HepG2 (cell line): ENCODE results near the gene ERLEC1. TPM values are rescaled to one million over a fixed set of nuclear protein-coding genes. Genes with fewer than 3 reads are reported as not detected.

Experiments used
- AFF4 ChIP-seq: sonication (generic); formaldehyde crosslinking; IDR thresholded peaks from 2 replicates; pipeline ENCODE4 v1.4.0; 2020; ENCODE audit warnings: missing genetic modification reagents
- EP300 ChIP-seq, 3 experiments: sonication (generic) in 1 of 3; formaldehyde crosslinking in 1 of 3; IDR thresholded peaks; 2 replicates each; pipeline versions ENCODE4 v1.5.1 to v1.6.1; 2011 to 2020; ENCODE audit warnings: low read depth in 2 of 3, low read length in 2 of 3, borderline replicate concordance in 1 of 3, improper control_type of control experiment in 1 of 3, mild to moderate bottlenecking in 1 of 3, missing genetic modification reagents in 1 of 3, moderate library complexity in 1 of 3
- ESRRA ChIP-seq: sonication (generic); formaldehyde crosslinking; IDR thresholded peaks from 2 replicates; pipeline ENCODE4 v1.5.1; 2020; ENCODE audit warnings: mild to moderate bottlenecking, low read depth, missing genetic modification reagents
- HDAC1 ChIP-seq: sonication (generic); formaldehyde crosslinking; IDR thresholded peaks from 2 replicates; pipeline ENCODE4 v1.5.1; 2020; ENCODE audit warnings: mild to moderate bottlenecking, missing genetic modification reagents
- HMG20A ChIP-seq: IDR thresholded peaks from 2 replicates; pipeline ENCODE4 v1.6.1; 2016; ENCODE audit warnings: borderline replicate concordance
- MED13 ChIP-seq: sonication (generic); formaldehyde crosslinking; IDR thresholded peaks from 2 replicates; pipeline ENCODE4 v1.5.0; 2020; ENCODE audit warnings: missing genetic modification reagents
- NFKBIZ ChIP-seq: IDR thresholded peaks from 2 replicates; pipeline ENCODE4 v1.6.1; 2018; ENCODE audit warnings: missing genetic modification reagents, missing compliant biosample characterization
- NPAS2 ChIP-seq: sonication (generic); formaldehyde crosslinking; IDR thresholded peaks from 2 replicates; pipeline ENCODE4 v1.8.0; 2022; ENCODE audit warnings: mild to moderate bottlenecking, missing genetic modification reagents, borderline replicate concordance
- SIN3B ChIP-seq: fragments of 150-350 bp; IDR thresholded peaks from 2 replicates; pipeline ENCODE4 v1.6.1; 2014; ENCODE audit warnings: low read length
- TEF ChIP-seq: sonication (generic); formaldehyde crosslinking; IDR thresholded peaks from 2 replicates; pipeline ENCODE4 v1.5.0; 2020; ENCODE audit warnings: missing genetic modification reagents
- ZNF746 ChIP-seq: sonication (generic); formaldehyde crosslinking; IDR thresholded peaks from 2 replicates; pipeline ENCODE4 v1.8.0; 2022; ENCODE audit warnings: mild to moderate bottlenecking, missing genetic modification reagents
- ZNF850 ChIP-seq: sonication (generic); formaldehyde crosslinking; conservative IDR thresholded peaks from 2 replicates; pipeline ENCODE4 v1.9.0; 2021; ENCODE audit warnings: mild to moderate bottlenecking, missing genetic modification reagents
- polyA plus RNA-seq, 8 experiments: library from polyadenylated mRNA; depleted of rRNA in 3 of 8; stranded (reverse) in 7 of 8; unstranded in 1 of 8; fragments of >200 nt; fragmentation: Illumina TruSeq in 4 of 8; extraction: Trizol in 4 of 8; gene quantifications; 2 replicates each; pipeline versions ENCODE4 v1.2.1 to v1.2.3, GENCODE V29; 2011 to 2016; ENCODE audit warnings: low read depth in 4 of 8, missing spikeins in 1 of 8, mixed read lengths in 1 of 8; ENCODE audit not compliant: insufficient read depth in 1 of 8
- total RNA-seq, 5 experiments: library from RNA; depleted of rRNA; stranded (reverse); fragments of >200 nt; fragmentation: Illumina TruSeq; extraction: Trizol; gene quantifications; 2 replicates each; pipeline ENCODE4 v1.2.3, GENCODE V29; 2016; ENCODE audit warnings: low read depth in 1 of 5
- TF ChIP-seq, protein P1 (sequence below), 2 experiments: fragments of 450-650 bp in 1 of 2; sonication (generic) in 1 of 2; formaldehyde crosslinking in 1 of 2; IDR thresholded peaks; 2 replicates each; pipeline versions ENCODE4 v1.6.1 to v1.8.0; 2016 to 2022; ENCODE audit warnings: antibody characterized with exemption in 1 of 2, mild to moderate bottlenecking in 1 of 2, missing genetic modification reagents in 1 of 2

The ERLEC1 gene
- total and polyA plus RNA-seq, 2 of the 13 experiments (the other 11 are each of a cell fraction or from before 2014, with no cell fraction given): 87.3 to 88.4 TPM

- TF ChIP-seq, protein P1, sequence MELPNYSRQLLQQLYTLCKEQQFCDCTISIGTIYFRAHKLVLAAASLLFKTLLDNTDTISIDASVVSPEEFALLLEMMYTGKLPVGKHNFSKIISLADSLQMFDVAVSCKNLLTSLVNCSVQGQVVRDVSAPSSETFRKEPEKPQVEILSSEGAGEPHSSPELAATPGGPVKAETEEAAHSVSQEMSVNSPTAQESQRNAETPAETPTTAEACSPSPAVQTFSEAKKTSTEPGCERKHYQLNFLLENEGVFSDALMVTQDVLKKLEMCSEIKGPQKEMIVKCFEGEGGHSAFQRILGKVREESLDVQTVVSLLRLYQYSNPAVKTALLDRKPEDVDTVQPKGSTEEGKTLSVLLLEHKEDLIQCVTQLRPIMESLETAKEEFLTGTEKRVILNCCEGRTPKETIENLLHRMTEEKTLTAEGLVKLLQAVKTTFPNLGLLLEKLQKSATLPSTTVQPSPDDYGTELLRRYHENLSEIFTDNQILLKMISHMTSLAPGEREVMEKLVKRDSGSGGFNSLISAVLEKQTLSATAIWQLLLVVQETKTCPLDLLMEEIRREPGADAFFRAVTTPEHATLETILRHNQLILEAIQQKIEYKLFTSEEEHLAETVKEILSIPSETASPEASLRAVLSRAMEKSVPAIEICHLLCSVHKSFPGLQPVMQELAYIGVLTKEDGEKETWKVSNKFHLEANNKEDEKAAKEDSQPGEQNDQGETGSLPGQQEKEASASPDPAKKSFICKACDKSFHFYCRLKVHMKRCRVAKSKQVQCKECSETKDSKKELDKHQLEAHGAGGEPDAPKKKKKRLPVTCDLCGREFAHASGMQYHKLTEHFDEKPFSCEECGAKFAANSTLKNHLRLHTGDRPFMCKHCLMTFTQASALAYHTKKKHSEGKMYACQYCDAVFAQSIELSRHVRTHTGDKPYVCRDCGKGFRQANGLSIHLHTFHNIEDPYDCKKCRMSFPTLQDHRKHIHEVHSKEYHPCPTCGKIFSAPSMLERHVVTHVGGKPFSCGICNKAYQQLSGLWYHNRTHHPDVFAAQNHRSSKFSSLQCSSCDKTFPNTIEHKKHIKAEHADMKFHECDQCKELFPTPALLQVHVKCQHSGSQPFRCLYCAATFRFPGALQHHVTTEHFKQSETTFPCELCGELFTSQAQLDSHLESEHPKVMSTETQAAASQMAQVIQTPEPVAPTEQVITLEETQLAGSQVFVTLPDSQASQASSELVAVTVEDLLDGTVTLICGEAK (IDR thresholded peaks at IDR 0.05): peak; percentile 86
- TF ChIP-seq, protein P1 (CRISPR knock-in tag; IDR thresholded peaks at IDR 0.05): peak; percentile 92
- no peak for TF ChIP-seq NPAS2 (CRISPR knock-in tag)
- TF ChIP-seq ESRRA: peak; percentile 67; the same call in 1 of the 2 replicates
- TF ChIP-seq ZNF850 (CRISPR knock-in tag): no peak
- peak; percentile 68; the same call in 1 of the 2 replicates for TF ChIP-seq ZNF746 (CRISPR knock-in tag)
- TF ChIP-seq MED13 (CRISPR knock-in tag): peak; percentile 94
- TF ChIP-seq TEF (CRISPR knock-in tag): peak; percentile 80; the same call in 1 of the 2 replicates
- TF ChIP-seq NFKBIZ (CRISPR knock-in tag): peak; percentile 60
- peak; percentile 66; the same call in 1 of the 2 replicates for TF ChIP-seq SIN3B
- peak; percentile 100 for TF ChIP-seq HDAC1 (CRISPR knock-in tag)
- TF ChIP-seq AFF4 (CRISPR knock-in tag): no peak
- peak; percentile 16 to 38; a peak in 1 of 4 replicates for TF ChIP-seq EP300 (IDR thresholded peaks at IDR 0.05; ENCODE audit: low read depth in 2 of 2, low read length in 2 of 2)
- peak; percentile 58; the same call in 1 of the 2 replicates for TF ChIP-seq EP300 (CRISPR knock-in tag; IDR thresholded peaks at IDR 0.05; ENCODE audit: borderline replicate concordance)
- no peak for TF ChIP-seq HMG20A (CRISPR knock-in tag)
Observed at GRCh38 chr2:53786705-53787613, at the start of gene ERLEC1, which contains the start of gene ASB3 (continued).
